Measurements from ENCODE around the gene BCL7A.

Gene BCL7A

GRCh38 chr12:122003651-122004611 lies 17.8 kb upstream of the BCL7A start:
- TF ChIP-seq, protein P1, sequence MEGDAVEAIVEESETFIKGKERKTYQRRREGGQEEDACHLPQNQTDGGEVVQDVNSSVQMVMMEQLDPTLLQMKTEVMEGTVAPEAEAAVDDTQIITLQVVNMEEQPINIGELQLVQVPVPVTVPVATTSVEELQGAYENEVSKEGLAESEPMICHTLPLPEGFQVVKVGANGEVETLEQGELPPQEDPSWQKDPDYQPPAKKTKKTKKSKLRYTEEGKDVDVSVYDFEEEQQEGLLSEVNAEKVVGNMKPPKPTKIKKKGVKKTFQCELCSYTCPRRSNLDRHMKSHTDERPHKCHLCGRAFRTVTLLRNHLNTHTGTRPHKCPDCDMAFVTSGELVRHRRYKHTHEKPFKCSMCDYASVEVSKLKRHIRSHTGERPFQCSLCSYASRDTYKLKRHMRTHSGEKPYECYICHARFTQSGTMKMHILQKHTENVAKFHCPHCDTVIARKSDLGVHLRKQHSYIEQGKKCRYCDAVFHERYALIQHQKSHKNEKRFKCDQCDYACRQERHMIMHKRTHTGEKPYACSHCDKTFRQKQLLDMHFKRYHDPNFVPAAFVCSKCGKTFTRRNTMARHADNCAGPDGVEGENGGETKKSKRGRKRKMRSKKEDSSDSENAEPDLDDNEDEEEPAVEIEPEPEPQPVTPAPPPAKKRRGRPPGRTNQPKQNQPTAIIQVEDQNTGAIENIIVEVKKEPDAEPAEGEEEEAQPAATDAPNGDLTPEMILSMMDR (conservative IDR thresholded peaks at IDR 0.05; ENCODE audit: low read length): no peak
- DNase-seq (ENCODE audit: low read depth): peak; percentile 95
- H3K4me3 ChIP-seq (ENCODE audit: low read length): no peak overlapping the region

DNA sequence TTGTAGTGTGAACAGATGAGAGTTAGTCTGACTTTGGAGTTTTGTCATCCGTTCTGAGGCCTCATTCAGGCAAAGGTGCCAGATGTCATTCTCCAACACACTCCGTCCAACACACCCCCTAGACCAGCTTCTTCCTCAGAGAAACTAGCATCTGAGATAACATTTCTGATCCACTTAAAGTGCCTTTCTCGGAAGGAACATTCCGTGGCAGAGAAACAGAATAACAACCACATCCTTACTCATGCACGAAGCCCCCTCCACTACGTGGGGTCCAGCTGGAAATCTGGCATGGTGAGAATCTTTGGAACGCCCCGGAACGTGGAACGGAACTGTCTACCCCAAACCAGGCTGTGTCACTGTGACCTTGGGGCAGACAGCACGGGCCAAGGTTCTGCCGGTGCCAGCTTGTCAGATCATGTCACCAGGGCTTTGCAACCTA lies 17.0 kb upstream of the BCL7A start:
- DNase-seq (ENCODE audit: low read depth): peak; percentile 67

DNA sequence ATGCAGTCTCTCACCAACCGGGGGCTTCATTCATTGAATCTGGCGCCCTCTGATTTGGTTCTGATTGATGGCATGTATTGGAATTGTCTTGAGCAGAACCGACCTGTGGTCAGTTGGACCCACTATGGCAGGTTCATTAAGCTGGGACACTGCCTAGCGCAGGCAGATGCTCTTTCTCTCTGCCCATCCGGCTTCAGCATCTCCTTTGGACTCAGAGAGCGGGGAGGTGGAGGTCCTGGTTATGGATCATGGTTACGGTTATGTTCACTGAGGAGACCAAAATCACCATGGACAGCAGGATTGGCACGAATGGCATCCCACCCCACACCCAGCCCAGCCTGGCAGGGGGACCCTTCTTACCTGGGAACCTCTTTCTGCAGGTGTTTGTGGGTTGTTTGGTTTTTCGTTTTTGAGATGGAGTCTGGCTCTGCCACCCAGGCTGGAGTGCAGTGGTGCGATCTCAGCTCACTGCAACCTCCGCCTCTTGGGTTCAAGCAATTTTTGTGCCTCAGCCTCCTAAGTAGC lies 16.4 kb upstream of the BCL7A start:
- TF ChIP-seq, protein P1 (conservative IDR thresholded peaks at IDR 0.05; ENCODE audit: low read length): no peak
- no peak for DNase-seq (ENCODE audit: low read depth)
- no peak overlapping the region for H3K4me3 ChIP-seq (ENCODE audit: low read length)

More for the DNA sequence above, 17.0 kb upstream of the BCL7A start:
- TF ChIP-seq, protein P1 (conservative IDR thresholded peaks at IDR 0.05; ENCODE audit: low read length): no peak
- no peak overlapping the region for H3K4me3 ChIP-seq (ENCODE audit: low read length)

DNA sequence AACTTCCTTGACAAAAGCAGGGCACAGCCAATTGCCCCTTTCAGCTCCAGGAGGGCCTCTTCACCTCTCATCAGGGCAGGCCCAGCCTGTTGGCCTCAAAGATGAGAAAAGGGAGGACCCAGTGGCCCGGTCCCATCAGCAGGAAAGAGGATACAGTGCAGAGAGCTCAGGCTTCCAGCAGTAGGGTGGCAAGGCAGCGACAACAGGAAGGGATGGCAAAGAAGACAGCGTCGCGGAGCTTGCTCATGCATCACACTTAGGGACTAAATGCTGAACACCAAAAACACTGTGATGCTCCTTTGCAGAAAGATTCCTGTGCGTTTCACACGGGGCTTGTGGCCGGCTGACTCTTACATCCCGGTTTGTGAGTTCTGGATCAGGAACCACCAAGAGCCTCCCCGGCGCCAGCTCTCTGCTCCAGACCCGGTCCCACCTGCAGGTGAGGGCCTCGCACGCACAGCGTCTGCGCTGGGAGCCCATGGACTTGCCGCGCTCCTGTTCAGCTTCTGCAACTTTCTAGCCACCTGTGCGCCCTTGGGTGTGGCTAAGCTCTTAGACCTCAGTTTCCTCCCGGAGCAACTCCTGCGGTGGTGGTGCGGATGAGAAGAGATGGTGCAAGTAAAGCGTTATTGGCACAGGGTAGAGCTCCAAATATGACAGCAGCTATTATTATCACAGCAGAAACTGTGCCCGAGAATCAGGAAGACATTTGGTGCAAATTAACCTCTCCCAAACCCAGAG lies 15.3 kb upstream of the BCL7A start:
- no peak for DNase-seq (ENCODE audit: low read depth)
- no peak overlapping the region for H3K4me3 ChIP-seq (ENCODE audit: low read length)
- TF ChIP-seq, protein P1 (conservative IDR thresholded peaks at IDR 0.05; ENCODE audit: low read length): no peak

GRCh38 chr12:122009741-122010140 lies 11.9 kb upstream of the BCL7A start:
- no peak overlapping the region for H3K4me3 ChIP-seq (ENCODE audit: low read length)
- no peak for DNase-seq (ENCODE audit: low read depth)
- TF ChIP-seq, protein P1 (conservative IDR thresholded peaks at IDR 0.05; ENCODE audit: low read length): no peak

GRCh38 chr12:122012184-122012583 lies 9.5 kb upstream of the BCL7A start:
- TF ChIP-seq, protein P1 (conservative IDR thresholded peaks at IDR 0.05; ENCODE audit: low read length): no peak
- no peak overlapping the region for H3K4me3 ChIP-seq (ENCODE audit: low read length)
- DNase-seq (ENCODE audit: low read depth): no peak

All from AG10803 (cell line).